Omental fat pad (tissue), 4 donors: ENCODE measurements around the gene SIRPD. TPM values are rescaled to one million over a fixed set of nuclear protein-coding genes. Genes with fewer than 3 reads are reported as not detected.

Experiments
- ATAC-seq: fragments of 150-250 bp; one replicate; pipeline ENCODE4 v1.9.1; 2016; ENCODE audit warnings: mild to moderate bottlenecking, moderate library complexity; ENCODE audit not compliant: low FRiP score
- DNase-seq: peaks from one replicate; pipeline ENCODE4 v3.0.0-alpha.2; 2019; ENCODE audit warnings: low spot score
- CTCF ChIP-seq, 3 donors: fragments of 450-650 bp; IDR thresholded peaks; one replicate each; pipeline ENCODE4 v1.5.1; 2016 to 2017; ENCODE audit warnings: antibody characterized with exemption in 3 of 3, mild to moderate bottlenecking in 3 of 3, moderate library complexity in 2 of 3
- total RNA-seq, 4 donors: library from RNA; depleted of rRNA; stranded (reverse); fragments of >200 nt; gene quantifications; one replicate each; pipeline ENCODE4 v1.1.0, GENCODE V29; 2016

The SIRPD gene
- total RNA-seq, 4 donors from 2014 or later = 0.96 to 1.1 TPM; not detected in 2

GRCh38 chr20:1496930-1497329 lies 60.6 kb downstream of the SIRPD start:
- ATAC-seq (no peak), DNase-seq (no peak)
- TF ChIP-seq CTCF (IDR thresholded peaks at IDR 0.05) = no peak

- no peak for TF ChIP-seq CTCF (IDR thresholded peaks at IDR 0.05)
- DNase-seq (no peak), ATAC-seq (no peak)
Measured at GRCh38 chr20:1494436-1494835, 63.1 kb downstream of the SIRPD start.

- DNase-seq (no peak), ATAC-seq (no peak)
- TF ChIP-seq CTCF (IDR thresholded peaks at IDR 0.05) = no peak
Measured at GRCh38 chr20:1493536-1493935, 64.0 kb downstream of the SIRPD start.

GRCh38 chr20:1491860-1492642 lies 65.5 kb downstream of the SIRPD start:
- ATAC-seq = no peak
- TF ChIP-seq CTCF (IDR thresholded peaks at IDR 0.05) = no peak
- DNase-seq = no peak

- DNase-seq = no peak
- TF ChIP-seq CTCF (IDR thresholded peaks at IDR 0.05) = no peak
- no peak for ATAC-seq
Measured at GRCh38 chr20:1491281-1491840, 66.1 kb downstream of the SIRPD start, which contains the start of gene SIRPB2. SIRPB2 (minus strand) TSS chr20:1491420; CDS start chr20:1491359, 61 bp downstream.

- ATAC-seq (no peak), DNase-seq (no peak)
- no peak for TF ChIP-seq CTCF (IDR thresholded peaks at IDR 0.05)
Measured at GRCh38 chr20:1490643-1491195, 66.8 kb downstream of the SIRPD start.
